ENCODE data around the gene IVL. TPM values are rescaled to one million over a fixed set of nuclear protein-coding genes. Genes with fewer than 3 reads are reported as not detected.

IVL gene
- 1.2 and 2.3 TPM in 2 replicates for total RNA-seq

- H3K4me3 ChIP-seq (ENCODE audit: low read depth, low read length), result no peak within 1 kb of the TSS
Observed at GRCh38 chr1:152907686-152908601, at the start of gene IVL. TSS of gene IVL (plus strand) at chr1:152908546. CDS start at chr1:152909798, 1,252 bp downstream.

GRCh38 chr1:152859696-152860095 lies 48.6 kb upstream of the IVL start, which contains the start of gene LCE7A:
TSS of gene LCE7A (plus strand) at chr1:152859996. CDS start at chr1:152860698, 702 bp downstream.
- no peak for DNase-seq (ENCODE audit: low read depth)
- no peaks in the 10 kb centered on the region for H3K27me3 ChIP-seq (ENCODE audit: control insufficient read depth, insufficient read depth, low read length)
- no peak for TF ChIP-seq CTCF (IDR thresholded peaks at IDR 0.05; ENCODE audit: insufficient read depth, low read length, poor library complexity, severe bottlenecking)
- no peaks in the 10 kb centered on the region for H3K36me3 ChIP-seq (ENCODE audit: control insufficient read depth, insufficient read depth, low read length)
- no peak within 1 kb of the TSS for H3K4me3 ChIP-seq (ENCODE audit: low read depth, low read length)

More at GRCh38 chr1:152907686-152908601, at the start of gene IVL:
- TF ChIP-seq CTCF (IDR thresholded peaks at IDR 0.05; ENCODE audit: insufficient read depth, low read length, poor library complexity, severe bottlenecking), result no peak
- DNase-seq (ENCODE audit: low read depth), result peak; percentile 14
- H3K36me3 ChIP-seq (ENCODE audit: control insufficient read depth, insufficient read depth, low read length), result no peaks in the 10 kb centered on the region
- no peaks in the 10 kb centered on the region for H3K27me3 ChIP-seq (ENCODE audit: control insufficient read depth, insufficient read depth, low read length)

GRCh38 chr1:152860129-152860528 lies 48.2 kb upstream of the IVL start:
- no peak for TF ChIP-seq CTCF (IDR thresholded peaks at IDR 0.05; ENCODE audit: insufficient read depth, low read length, poor library complexity, severe bottlenecking)

GRCh38 chr1:152861374-152861773 lies 47.0 kb upstream of the IVL start:
- DNase-seq (ENCODE audit: low read depth), result no peak
- Histone ChIP-seq H3K27me3 (ENCODE audit: control insufficient read depth, insufficient read depth, low read length) (no peaks in the 10 kb centered on the region), H3K36me3 (ENCODE audit: control insufficient read depth, insufficient read depth, low read length) (no peaks in the 10 kb centered on the region), H3K4me3 (ENCODE audit: low read depth, low read length) (no peak overlapping the region)
- no peak for TF ChIP-seq CTCF (IDR thresholded peaks at IDR 0.05; ENCODE audit: insufficient read depth, low read length, poor library complexity, severe bottlenecking)

More at GRCh38 chr1:152860129-152860528, 48.2 kb upstream of the IVL start:
- Histone ChIP-seq H3K27me3 (ENCODE audit: control insufficient read depth, insufficient read depth, low read length) (no peaks in the 10 kb centered on the region), H3K36me3 (ENCODE audit: control insufficient read depth, insufficient read depth, low read length) (no peaks in the 10 kb centered on the region), H3K4me3 (ENCODE audit: low read depth, low read length) (no peak overlapping the region)
- no peak for DNase-seq (ENCODE audit: low read depth)

DNA sequence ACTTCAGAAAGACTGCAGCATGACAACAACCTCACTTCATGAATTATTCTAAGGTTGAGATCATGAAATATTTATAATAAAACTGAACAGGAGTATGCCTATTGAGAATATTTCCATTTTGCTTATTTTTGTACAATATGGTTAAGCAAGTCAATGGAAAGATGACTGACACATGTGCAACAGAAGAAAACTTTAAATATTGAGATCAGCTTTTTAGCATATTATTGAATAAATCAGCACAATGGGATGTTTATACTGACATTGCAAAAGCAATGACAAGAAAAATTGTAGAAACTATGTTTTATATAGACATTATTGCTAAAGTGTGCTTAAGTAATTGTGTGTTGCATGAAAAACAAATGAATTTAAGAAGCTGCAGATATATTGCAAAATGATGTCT lies 43.9 kb upstream of the IVL start:
- Histone ChIP-seq H3K4me3 (ENCODE audit: low read depth, low read length) (no peak overlapping the region), H3K27me3 (ENCODE audit: control insufficient read depth, insufficient read depth, low read length) (no peaks in the 10 kb centered on the region), H3K36me3 (ENCODE audit: control insufficient read depth, insufficient read depth, low read length) (no peaks in the 10 kb centered on the region)
- DNase-seq (ENCODE audit: low read depth), result no peak
- TF ChIP-seq CTCF (IDR thresholded peaks at IDR 0.05; ENCODE audit: insufficient read depth, low read length, poor library complexity, severe bottlenecking), result no peak
